HEK293 (cell line): Measurements from ENCODE around the gene KLK6.
A peak's percentile ranks its signal among the peaks of the same experiment; 100 is the strongest.

ENCODE experiments used
- CTCF ChIA-PET: fragments of 350-600 bp; formaldehyde crosslinking; extraction: SDS; loops from one replicate; lab custom pipeline; 2021; ENCODE audit warnings: antibody characterized with exemption; lab: Yijun Ruan, JAX
- POLR2A ChIA-PET: fragments of 300-600 bp; formaldehyde crosslinking; extraction: SDS; loops from one replicate; lab custom pipeline; 2020; ENCODE audit warnings: antibody characterized with exemption, inconsistent platforms; lab: Yijun Ruan, JAX
- H3K27ac ChIP-seq: fragments of 200-500 bp; sonication (Bioruptor generic); 2 replicates; pipeline ENCODE4 v1.5.1; 2014; ENCODE audit warnings: low read depth, low read length, control low read depth, inconsistent platforms; ENCODE audit errors: extremely low read depth
- H3K36me3 ChIP-seq, 2 experiments: fragments of 200-500 bp in 1 of 2; sonication (Bioruptor generic) in 1 of 2; 1 replicate in 1 of 2; 2 replicates in 1 of 2; pipeline ENCODE4 v1.5.1; 2014 to 2017; ENCODE audit warnings: inconsistent platforms in 2 of 2, low read length in 2 of 2; ENCODE audit not compliant: control insufficient read depth in 2 of 2, insufficient read depth in 1 of 2
- H3K4me1 ChIP-seq: fragments of 200-500 bp; sonication (Bioruptor generic); 2 replicates; pipeline ENCODE4 v1.5.1; 2014; ENCODE audit warnings: mild to moderate bottlenecking, low read length, inconsistent platforms; ENCODE audit not compliant: control insufficient read depth, insufficient read depth
- H3K4me3 ChIP-seq: 2 replicates; pipeline ENCODE4 v1.5.1; 2011; ENCODE audit warnings: low read depth, mild to moderate bottlenecking, control low read depth, low read length, moderate library complexity
- H3K9me3 ChIP-seq: fragments of 200-500 bp; sonication (Bioruptor generic); 2 replicates; pipeline ENCODE4 v1.5.1; 2014; ENCODE audit warnings: low read depth, low read length, inconsistent platforms; ENCODE audit not compliant: control insufficient read depth, insufficient read depth
- EGR2 ChIP-seq: fragments of 450-650 bp; formaldehyde crosslinking; IDR thresholded peaks from 2 replicates; pipeline ENCODE4 v1.5.1; 2016; ENCODE audit warnings: low read depth, missing biosample characterization, missing genetic modification characterization
- GLI4 ChIP-seq: fragments of 450-650 bp; formaldehyde crosslinking; IDR thresholded peaks from 2 replicates; pipeline ENCODE4 v1.5.1; 2016; ENCODE audit warnings: missing biosample characterization, missing genetic modification characterization
- KLF9 ChIP-seq: fragments of 450-650 bp; formaldehyde crosslinking; IDR thresholded peaks from 2 replicates; pipeline ENCODE4 v1.5.1; 2016; ENCODE audit warnings: missing biosample characterization, missing genetic modification characterization, low read depth
- SETDB1 ChIP-seq: IDR thresholded peaks from one replicate; pipeline ENCODE4 v1.6.1; 2017; ENCODE audit warnings: mild to moderate bottlenecking, low read length, moderate library complexity, mixed read lengths; ENCODE audit not compliant: insufficient read length
- SP3 ChIP-seq: fragments of 450-650 bp; formaldehyde crosslinking; IDR thresholded peaks from 2 replicates; pipeline ENCODE4 v1.5.1; 2016; ENCODE audit warnings: missing biosample characterization, missing genetic modification characterization
- SP7 ChIP-seq: fragments of 450-650 bp; formaldehyde crosslinking; IDR thresholded peaks from 2 replicates; pipeline ENCODE4 v1.5.1; 2016; ENCODE audit warnings: missing biosample characterization, missing genetic modification characterization
- ZBTB17 ChIP-seq: fragments of 450-650 bp; formaldehyde crosslinking; IDR thresholded peaks from 2 replicates; pipeline ENCODE4 v1.5.1; 2016; ENCODE audit warnings: missing biosample characterization, missing genetic modification characterization
- ZBTB49 ChIP-seq: fragments of 450-650 bp; formaldehyde crosslinking; IDR thresholded peaks from 2 replicates; pipeline ENCODE4 v1.5.1; 2016; ENCODE audit warnings: missing biosample characterization, missing genetic modification characterization, low read depth
- ZFHX2 ChIP-seq: fragments of 450-650 bp; formaldehyde crosslinking; conservative IDR thresholded peaks from 2 replicates; pipeline ENCODE4 v1.5.1; 2016; ENCODE audit warnings: missing biosample characterization, missing genetic modification characterization
- ZNF132 ChIP-seq: fragments of 450-650 bp; formaldehyde crosslinking; IDR thresholded peaks from 2 replicates; pipeline ENCODE4 v1.5.1; 2017; ENCODE audit warnings: missing biosample characterization, missing genetic modification characterization, borderline replicate concordance
- ZNF350 ChIP-seq: fragments of 450-650 bp; formaldehyde crosslinking; IDR thresholded peaks from 2 replicates; pipeline ENCODE4 v1.5.0; 2017; ENCODE audit warnings: missing biosample characterization, mild to moderate bottlenecking, missing genetic modification characterization
- ZNF561 ChIP-seq: fragments of 450-650 bp; IDR thresholded peaks from 2 replicates; pipeline ENCODE4 v1.5.1; 2018; ENCODE audit warnings: missing biosample characterization, missing genetic modification characterization, borderline replicate concordance
- ZNF621 ChIP-seq: fragments of 450-650 bp; formaldehyde crosslinking; IDR thresholded peaks from 2 replicates; pipeline ENCODE4 v1.5.1; 2017; ENCODE audit warnings: missing biosample characterization, missing genetic modification characterization
- ZNF776 ChIP-seq: fragments of 450-650 bp; formaldehyde crosslinking; IDR thresholded peaks from 2 replicates; pipeline ENCODE4 v1.5.0; 2017; ENCODE audit warnings: missing biosample characterization, missing genetic modification characterization, borderline replicate concordance
- ZNF843 ChIP-seq: fragments of 450-650 bp; formaldehyde crosslinking; IDR thresholded peaks from 2 replicates; pipeline ENCODE4 v1.5.1; 2016; ENCODE audit warnings: missing biosample characterization, missing genetic modification characterization
- ZSCAN18 ChIP-seq: fragments of 450-650 bp; formaldehyde crosslinking; IDR thresholded peaks from 2 replicates; pipeline ENCODE4 v1.5.1; 2016; ENCODE audit warnings: missing biosample characterization, missing genetic modification characterization
- TF ChIP-seq, protein P1 (sequence below): fragments of 450-650 bp; formaldehyde crosslinking; IDR thresholded peaks from 2 replicates; pipeline ENCODE4 v1.5.1; 2016; ENCODE audit warnings: missing biosample characterization, missing genetic modification characterization

Gene KLK6

GRCh38 chr19:50982186-50982585, 12.8 kb upstream of the KLK6 start (continued):
- TF ChIP-seq ZNF350 (tag by site-specific recombination) (no peak), ZNF132 (no peak), SP7 (tag by site-specific recombination) (no peak), ZSCAN18 (tag by site-specific recombination) (no peak), ZNF621 (tag by site-specific recombination) (no peak), ZFHX2 (tag by site-specific recombination) (no peak)
- TF ChIP-seq, protein P1, sequence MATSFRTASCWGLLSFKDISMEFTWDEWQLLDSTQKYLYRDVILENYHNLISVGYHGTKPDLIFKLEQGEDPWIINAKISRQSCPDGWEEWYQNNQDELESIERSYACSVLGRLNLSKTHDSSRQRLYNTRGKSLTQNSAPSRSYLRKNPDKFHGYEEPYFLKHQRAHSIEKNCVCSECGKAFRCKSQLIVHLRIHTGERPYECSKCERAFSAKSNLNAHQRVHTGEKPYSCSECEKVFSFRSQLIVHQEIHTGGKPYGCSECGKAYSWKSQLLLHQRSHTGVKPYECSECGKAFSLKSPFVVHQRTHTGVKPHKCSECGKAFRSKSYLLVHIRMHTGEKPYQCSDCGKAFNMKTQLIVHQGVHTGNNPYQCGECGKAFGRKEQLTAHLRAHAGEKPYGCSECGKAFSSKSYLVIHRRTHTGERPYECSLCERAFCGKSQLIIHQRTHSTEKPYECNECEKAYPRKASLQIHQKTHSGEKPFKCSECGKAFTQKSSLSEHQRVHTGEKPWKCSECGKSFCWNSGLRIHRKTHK (tag by site-specific recombination) = no peak

- Histone ChIP-seq H3K27ac (no peak overlapping the region), H3K4me1 (no peaks in the 10 kb centered on the region), H3K9me3 (no peaks in the 10 kb centered on the region), H3K4me3 (no peak overlapping the region), H3K36me3 (no peaks in the 10 kb centered on the region; a peak in 1 of 3 replicates)
- ChIA-PET CTCF (no interaction called here), POLR2A (no interaction called here)
- TF ChIP-seq ZFHX2 (tag by site-specific recombination) (peak; percentile 95), ZNF776 (tag by site-specific recombination) (no peak), EGR2 (tag by site-specific recombination) (peak; percentile 94)
Measured at GRCh38 chr19:50981587-50982146, 12.3 kb upstream of the KLK6 start.

GRCh38 chr19:50980208-50980607, 10.8 kb upstream of the KLK6 start:
- TF ChIP-seq GLI4 (no peak), ZBTB49 (tag by site-specific recombination) (no peak), ZNF843 (no peak), SETDB1 (no peak), ZNF561 (no peak), KLF9 (tag by site-specific recombination) (no peak), ZBTB17 (tag by site-specific recombination) (no peak), SP3 (tag by site-specific recombination) (no peak)
- CTCF ChIA-PET = no interaction called here
- POLR2A ChIA-PET = no interaction called here
- H3K36me3 ChIP-seq = no peaks in the 10 kb centered on the region
- H3K9me3 ChIP-seq = no peaks in the 10 kb centered on the region
- no peaks in the 10 kb centered on the region for H3K4me1 ChIP-seq
- no peak overlapping the region for H3K27ac ChIP-seq
- H3K4me3 ChIP-seq = no peak overlapping the region
